Measurements from ENCODE around the gene GFI1. TPM values are rescaled to one million over a fixed set of nuclear protein-coding genes. Genes with fewer than 3 reads are reported as not detected.
A peak's percentile ranks its signal among the peaks of the same experiment; 100 is the strongest.

GFI1 gene
- total RNA-seq, 4 donors from 2014 or later: 4.5 to 15.7 (median 9.2) TPM

GRCh38 chr1:92487078-92487605 lies 417 bp upstream of the GFI1 start:
- TF ChIP-seq POLR2AphosphoS5 (IDR thresholded peaks at IDR 0.05) (no peak), EP300 (IDR thresholded peaks at IDR 0.05; ENCODE audit: low read depth) (no peak), POLR2A (IDR thresholded peaks at IDR 0.05) (no peak), CTCF (IDR thresholded peaks at IDR 0.05) (no peak)
- peaks cover 12 to 51% (median 48%) of the 10 kb centered on the region in 4 donors for H3K4me1 ChIP-seq
- peak overlapping the region in 3 of 4 donors; percentile 36 to 64 (median 51) for H3K4me3 ChIP-seq
- no peak for DNase-seq
- peak overlapping the region; percentile 71 to 82 (median 74) for H3K27ac ChIP-seq
- WGBS, 2 donors (ENCODE audit: low coverage in 1 of 2): 42 to 60% methylated on average over 5 to 7 of the region's 7 CpGs
- no peaks in the 10 kb centered on the region for H3K36me3 ChIP-seq
- no peaks in the 10 kb centered on the region for H3K9me3 ChIP-seq
- H3K27me3 ChIP-seq: peaks cover 76% of the 10 kb centered on the region
- in situ Hi-C loops (cut with MboI; ENCODE audit: low pct_ligation_motif_present in 1 of 4, low pct_unique_long_range_greater_than_20kb in 1 of 4, low sequenced_read_pairs in 3 of 4): no loop called here
- intact Hi-C loops (cut with DNase I; ENCODE audit: low total_unique reads): no loop called here

GRCh38 chr1:92485381-92486250 lies 1.1 kb downstream of the GFI1 start:
- 2% methylated on average over 50 of the region's 82 CpGs; no CpG with 5 or more reads in 1 of the 2 donors for WGBS, 2 donors (ENCODE audit: low coverage in 1 of 2)
- Histone ChIP-seq H3K36me3 (no peaks in the 10 kb centered on the region), H3K9me3 (no peaks in the 10 kb centered on the region), H3K4me1 (peaks cover 12 to 66% (median 63%) of the 10 kb centered on the region in 4 donors), H3K27ac (peak overlapping the region; percentile 71 to 82 (median 74)), H3K4me3 (peak overlapping the region; percentile 27 to 64 (median 44)), H3K27me3 (peaks cover 92% of the 10 kb centered on the region)
- peak in 2 of 3 donors; percentile 15 to 32 for TF ChIP-seq POLR2AphosphoS5 (IDR thresholded peaks at IDR 0.05)
- no peak for TF ChIP-seq EP300 (IDR thresholded peaks at IDR 0.05; ENCODE audit: low read depth)
- peak in 4 of 5 experiments; percentile 27 to 46 (median 38) for TF ChIP-seq CTCF (IDR thresholded peaks at IDR 0.05)
- TF ChIP-seq POLR2A (IDR thresholded peaks at IDR 0.05): peak; percentile 36
- in situ Hi-C loops (cut with MboI; ENCODE audit: low pct_ligation_motif_present in 1 of 4, low pct_unique_long_range_greater_than_20kb in 1 of 4, low sequenced_read_pairs in 3 of 4): no loop called here
- peak; percentile 82 for DNase-seq
- intact Hi-C loops (cut with DNase I; ENCODE audit: low total_unique reads): no loop called here

GRCh38 chr1:92484472-92485380 lies 2.0 kb downstream of the GFI1 start:
- DNase-seq: peak; percentile 69
- Histone ChIP-seq H3K27ac (peak overlapping the region; percentile 71 to 82 (median 74)), H3K4me3 (peak overlapping the region in 3 of 4 donors; percentile 36 to 64 (median 51)), H3K36me3 (no peaks in the 10 kb centered on the region), H3K9me3 (no peaks in the 10 kb centered on the region), H3K27me3 (peaks cover 99% of the 10 kb centered on the region), H3K4me1 (peaks cover 12 to 72% (median 67%) of the 10 kb centered on the region in 4 donors)
- WGBS, 2 donors (ENCODE audit: low coverage in 1 of 2): 0 to 3% methylated on average over 12 to 32 of the region's 65 CpGs
- intact Hi-C loops (cut with DNase I; ENCODE audit: low total_unique reads): no loop called here
- TF ChIP-seq POLR2AphosphoS5 (IDR thresholded peaks at IDR 0.05): peak in 1 of 3 donors; percentile 58
- TF ChIP-seq CTCF (IDR thresholded peaks at IDR 0.05): no peak
- in situ Hi-C loops (cut with MboI; ENCODE audit: low pct_ligation_motif_present in 1 of 4, low pct_unique_long_range_greater_than_20kb in 1 of 4, low sequenced_read_pairs in 3 of 4): no loop called here
